ENCODE results near the gene DRAXIN.

Gene DRAXIN

GRCh38 chr1:11759791-11760190 is 68.3 kb downstream of the DRAXIN start:
- in situ Hi-C loops (cut with MboI; ENCODE audit: low sequenced_read_pairs) = no loop called here

- in situ Hi-C loops (cut with MboI; ENCODE audit: low sequenced_read_pairs) = no loop called here
These were observed 69.8 kb downstream of the DRAXIN start for GRCh38 chr1:11761285-11761684.

- in situ Hi-C loops (cut with MboI; ENCODE audit: low sequenced_read_pairs) = no loop called here
These were observed 70.5 kb downstream of the DRAXIN start, which contains the start of gene C1orf167 for GRCh38 chr1:11761988-11762406. Gene C1orf167, plus strand, starts transcription at chr1:11762193. Its CDS starts 2,208 bp downstream, at chr1:11764401.

GRCh38 chr1:11764115-11764514 is 72.6 kb downstream of the DRAXIN start:
- in situ Hi-C loops (cut with MboI; ENCODE audit: low sequenced_read_pairs) = no loop called here

- in situ Hi-C loops (cut with MboI; ENCODE audit: low sequenced_read_pairs) = no loop called here
These were observed 73.0 kb downstream of the DRAXIN start for GRCh38 chr1:11764519-11764918.

- in situ Hi-C loops (cut with MboI; ENCODE audit: low sequenced_read_pairs) = no loop called here
These were observed 74.3 kb downstream of the DRAXIN start for GRCh38 chr1:11765661-11766428.

- in situ Hi-C loops (cut with MboI; ENCODE audit: low sequenced_read_pairs) = no loop called here
These were observed 74.9 kb downstream of the DRAXIN start for GRCh38 chr1:11766429-11766776.

GRCh38 chr1:11767922-11768704 is 76.6 kb downstream of the DRAXIN start:
- in situ Hi-C loops (cut with MboI; ENCODE audit: low sequenced_read_pairs) = no loop called here

- in situ Hi-C loops (cut with MboI; ENCODE audit: low sequenced_read_pairs) = no loop called here
These were observed 77.3 kb downstream of the DRAXIN start for GRCh38 chr1:11768821-11769220.

- in situ Hi-C loops (cut with MboI; ENCODE audit: low sequenced_read_pairs) = no loop called here
These were observed 77.8 kb downstream of the DRAXIN start for GRCh38 chr1:11769274-11769673.

- in situ Hi-C loops (cut with MboI; ENCODE audit: low sequenced_read_pairs) = no loop called here
These were observed 78.5 kb downstream of the DRAXIN start for GRCh38 chr1:11770011-11770410.

- in situ Hi-C loops (cut with MboI; ENCODE audit: low sequenced_read_pairs) = no loop called here
These were observed 80.1 kb downstream of the DRAXIN start for GRCh38 chr1:11771481-11772043.

- in situ Hi-C loops (cut with MboI; ENCODE audit: low sequenced_read_pairs) = no loop called here
These were observed 80.9 kb downstream of the DRAXIN start for GRCh38 chr1:11772458-11772857.

- in situ Hi-C loops (cut with MboI; ENCODE audit: low sequenced_read_pairs) = no loop called here
These were observed 83.2 kb downstream of the DRAXIN start for GRCh38 chr1:11774753-11775152.

Data from HL-60/S4 treated with retinoic acid at 250 ng/mL for 4 days and 3 days (cell line).